Smooth muscle cell (in vitro differentiated cells): ENCODE data around the gene ABCB8. TPM values are rescaled to one million over a fixed set of nuclear protein-coding genes. Genes with fewer than 3 reads are reported as not detected.

Source experiments
- DNase-seq: peaks from one replicate; lab custom pipeline; 2025; ENCODE audit not compliant: unreplicated experiment; lab: John Stamatoyannopoulos, UW
- H2AFZ ChIP-seq: fragments of 200-600 bp; sonication (generic); 2 replicates; pipeline ENCODE4 v1.6.0; 2016; ENCODE audit warnings: antibody characterized with exemption, low read depth, mild to moderate bottlenecking
- H3F3A ChIP-seq: fragments of 200-600 bp; sonication (generic); 2 replicates; pipeline ENCODE4 v1.6.0; 2017; ENCODE audit warnings: antibody characterized with exemption, low read depth
- H3K27ac ChIP-seq: fragments of 200-600 bp; sonication (generic); 2 replicates; pipeline ENCODE4 v1.5.1; 2016; ENCODE audit warnings: low read depth, mild to moderate bottlenecking
- H3K27me3 ChIP-seq: fragments of 200-600 bp; sonication (generic); 2 replicates; pipeline ENCODE4 v1.6.1; 2016; ENCODE audit warnings: low read depth, mild to moderate bottlenecking
- H3K36me3 ChIP-seq: fragments of 200-600 bp; sonication (generic); 2 replicates; pipeline ENCODE4 v1.5.1; 2016; ENCODE audit warnings: low read depth
- H3K4me1 ChIP-seq: fragments of 200-600 bp; sonication (generic); 2 replicates; pipeline ENCODE4 v1.5.1; 2016; ENCODE audit warnings: low read depth
- H3K4me2 ChIP-seq: fragments of 200-600 bp; sonication (generic); 2 replicates; pipeline ENCODE4 v1.6.0; 2016; ENCODE audit warnings: mild to moderate bottlenecking
- H3K4me3 ChIP-seq: fragments of 200-600 bp; sonication (generic); 2 replicates; pipeline ENCODE4 v1.5.1; 2016; ENCODE audit warnings: mild to moderate bottlenecking
- H3K79me2 ChIP-seq: fragments of 200-600 bp; sonication (generic); 2 replicates; pipeline ENCODE4 v1.6.0; 2016; ENCODE audit warnings: low read depth, mild to moderate bottlenecking
- H3K9ac ChIP-seq: fragments of 200-600 bp; sonication (generic); 2 replicates; pipeline ENCODE4 v1.6.0; 2016; ENCODE audit warnings: low read depth
- H3K9me3 ChIP-seq: fragments of 200-600 bp; sonication (generic); replicated peaks from 2 replicates; pipeline ENCODE4 v1.5.1; 2016; ENCODE audit warnings: low read depth
- H4K20me1 ChIP-seq: fragments of 200-600 bp; sonication (generic); 2 replicates; pipeline ENCODE4 v1.6.0; 2016; ENCODE audit warnings: low read depth
- WGBS: methylation state at CpG from one replicate; pipeline ENCODE4 v1.1.7; 2016; ENCODE audit warnings: low lambda C conversion rate; 5-methylcytosine and 5-hydroxymethylcytosine counted together
- polyA plus RNA-seq: library from polyadenylated mRNA; unstranded; fragments of >200 nt; fragmentation: Nextera tagmentation; extraction: Ambion mirVana; gene quantifications from 2 replicates; pipeline ENCODE4 v1.2.1, GENCODE V29; 2016
- total RNA-seq: library from RNA; depleted of rRNA; stranded (reverse); fragments of >200 nt; gene quantifications from 2 replicates; pipeline ENCODE4 v1.2.3, GENCODE V29; 2014
- TF ChIP-seq, protein P1 (sequence below): fragments of 200-600 bp; sonication (generic); IDR thresholded peaks from 2 replicates; pipeline ENCODE4 v1.5.1; 2017; ENCODE audit warnings: borderline replicate concordance, mild to moderate bottlenecking, antibody characterized with exemption; ENCODE audit not compliant: insufficient read depth, poor library complexity, severe bottlenecking

Gene ABCB8
- total and polyA plus RNA-seq, 2 experiments from 2014 or later: 23.4 to 24.2 TPM

DNA sequence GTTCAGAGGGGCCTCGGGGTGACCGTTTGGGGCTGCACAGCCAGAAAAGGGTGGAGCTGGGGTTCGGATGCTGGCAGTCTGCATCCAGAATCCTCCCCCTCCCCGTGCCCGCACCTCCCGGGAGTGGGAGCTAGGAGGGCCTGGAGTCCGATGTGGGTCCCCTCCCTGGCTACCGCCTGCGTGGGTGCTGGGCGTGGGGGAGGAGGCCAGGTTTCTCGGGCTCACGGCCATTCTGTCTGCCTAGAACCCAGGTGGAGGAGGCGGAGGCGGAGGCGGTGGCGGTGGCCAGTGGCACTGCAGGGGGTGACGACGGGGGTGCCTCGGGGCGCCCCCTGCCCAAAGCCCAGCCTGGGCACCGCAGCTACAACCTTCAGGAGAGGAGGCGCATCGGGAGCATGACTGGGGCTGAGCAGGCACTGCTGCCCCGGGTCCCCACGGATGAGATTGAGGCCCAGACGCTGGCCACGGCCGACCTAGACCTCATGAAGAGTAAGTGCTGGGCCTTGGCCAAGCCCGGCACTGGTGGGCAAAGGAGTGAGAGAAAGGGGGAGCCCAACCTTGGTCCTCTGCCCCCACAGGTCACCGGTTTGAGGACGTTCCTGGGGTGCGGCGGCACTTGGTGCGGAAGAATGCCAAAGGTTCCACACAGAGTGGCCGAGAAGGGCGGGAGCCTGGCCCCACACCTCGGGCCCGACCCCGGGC is 38.2 kb downstream of the ABCB8 start:
- no peaks in the 10 kb centered on the region for H3K9me3 ChIP-seq
- DNase-seq: no peak
- TF ChIP-seq, protein P1, sequence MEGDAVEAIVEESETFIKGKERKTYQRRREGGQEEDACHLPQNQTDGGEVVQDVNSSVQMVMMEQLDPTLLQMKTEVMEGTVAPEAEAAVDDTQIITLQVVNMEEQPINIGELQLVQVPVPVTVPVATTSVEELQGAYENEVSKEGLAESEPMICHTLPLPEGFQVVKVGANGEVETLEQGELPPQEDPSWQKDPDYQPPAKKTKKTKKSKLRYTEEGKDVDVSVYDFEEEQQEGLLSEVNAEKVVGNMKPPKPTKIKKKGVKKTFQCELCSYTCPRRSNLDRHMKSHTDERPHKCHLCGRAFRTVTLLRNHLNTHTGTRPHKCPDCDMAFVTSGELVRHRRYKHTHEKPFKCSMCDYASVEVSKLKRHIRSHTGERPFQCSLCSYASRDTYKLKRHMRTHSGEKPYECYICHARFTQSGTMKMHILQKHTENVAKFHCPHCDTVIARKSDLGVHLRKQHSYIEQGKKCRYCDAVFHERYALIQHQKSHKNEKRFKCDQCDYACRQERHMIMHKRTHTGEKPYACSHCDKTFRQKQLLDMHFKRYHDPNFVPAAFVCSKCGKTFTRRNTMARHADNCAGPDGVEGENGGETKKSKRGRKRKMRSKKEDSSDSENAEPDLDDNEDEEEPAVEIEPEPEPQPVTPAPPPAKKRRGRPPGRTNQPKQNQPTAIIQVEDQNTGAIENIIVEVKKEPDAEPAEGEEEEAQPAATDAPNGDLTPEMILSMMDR: no peak
- peaks cover 81% of the 10 kb centered on the region for H4K20me1 ChIP-seq
- no peak overlapping the region for H3K4me2 ChIP-seq
- H3F3A ChIP-seq: peaks cover 9% of the 10 kb centered on the region
- 95% methylated on average over 26 of the region's 39 CpGs for WGBS
- H3K4me3 ChIP-seq: no peak overlapping the region
- peaks cover 8% of the 10 kb centered on the region for H3K79me2 ChIP-seq
- no peak overlapping the region for H2AFZ ChIP-seq
- H3K27ac ChIP-seq: no peak overlapping the region
- no peak overlapping the region for H3K9ac ChIP-seq
- H3K27me3 ChIP-seq: no peaks in the 10 kb centered on the region
- peaks cover 14% of the 10 kb centered on the region for H3K4me1 ChIP-seq
- H3K36me3 ChIP-seq: no peaks in the 10 kb centered on the region

DNA sequence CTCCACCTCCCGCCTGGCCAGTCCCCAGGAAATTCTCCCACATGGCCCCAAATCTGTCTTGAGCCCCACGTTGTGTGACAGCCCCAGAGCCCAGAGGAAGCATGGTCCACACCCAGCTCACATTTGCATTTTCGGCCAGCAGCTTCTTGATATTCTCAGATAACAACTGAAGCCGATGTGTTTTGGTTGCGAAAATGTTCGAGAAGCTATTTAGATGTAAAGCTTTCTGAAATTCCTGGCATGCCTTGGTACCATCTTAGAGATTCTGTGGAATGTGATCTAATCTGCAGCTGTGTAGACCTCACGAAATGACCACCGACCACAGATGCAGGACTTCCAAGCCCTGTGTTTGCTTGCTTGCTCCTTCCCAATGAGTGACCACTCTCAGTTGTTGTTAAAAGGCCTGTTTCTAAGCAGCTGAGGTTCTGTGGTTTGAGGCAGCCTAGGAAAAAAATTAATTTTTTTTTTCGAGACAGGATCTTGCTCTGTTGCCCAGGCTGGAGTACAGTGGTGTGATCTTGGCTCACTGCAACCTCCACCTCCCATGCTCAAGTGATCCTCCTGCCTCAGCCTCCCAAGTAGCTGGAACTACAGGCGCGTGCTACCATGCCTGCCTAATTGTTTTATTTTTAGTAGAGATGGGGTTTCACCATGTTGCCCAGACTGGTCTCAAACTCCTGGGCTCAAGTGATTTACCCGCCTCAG is 40.0 kb downstream of the ABCB8 start:
- 53% methylated on average over 11 of the region's 12 CpGs for WGBS
- H3K4me3 ChIP-seq: no peak overlapping the region
- H3K36me3 ChIP-seq: no peaks in the 10 kb centered on the region
- TF ChIP-seq, protein P1: no peak
- no peak overlapping the region for H3K4me2 ChIP-seq
- H4K20me1 ChIP-seq: peaks cover 64% of the 10 kb centered on the region
- no peaks in the 10 kb centered on the region for H3K27me3 ChIP-seq
- H3K27ac ChIP-seq: peak overlapping the region; percentile 19
- H3K4me1 ChIP-seq: no peaks in the 10 kb centered on the region
- H3K79me2 ChIP-seq: peaks cover 8% of the 10 kb centered on the region
- DNase-seq: no peak
- H3F3A ChIP-seq: no peaks in the 10 kb centered on the region
- no peak overlapping the region for H3K9ac ChIP-seq
- no peaks in the 10 kb centered on the region for H3K9me3 ChIP-seq
- no peak overlapping the region for H2AFZ ChIP-seq

DNA sequence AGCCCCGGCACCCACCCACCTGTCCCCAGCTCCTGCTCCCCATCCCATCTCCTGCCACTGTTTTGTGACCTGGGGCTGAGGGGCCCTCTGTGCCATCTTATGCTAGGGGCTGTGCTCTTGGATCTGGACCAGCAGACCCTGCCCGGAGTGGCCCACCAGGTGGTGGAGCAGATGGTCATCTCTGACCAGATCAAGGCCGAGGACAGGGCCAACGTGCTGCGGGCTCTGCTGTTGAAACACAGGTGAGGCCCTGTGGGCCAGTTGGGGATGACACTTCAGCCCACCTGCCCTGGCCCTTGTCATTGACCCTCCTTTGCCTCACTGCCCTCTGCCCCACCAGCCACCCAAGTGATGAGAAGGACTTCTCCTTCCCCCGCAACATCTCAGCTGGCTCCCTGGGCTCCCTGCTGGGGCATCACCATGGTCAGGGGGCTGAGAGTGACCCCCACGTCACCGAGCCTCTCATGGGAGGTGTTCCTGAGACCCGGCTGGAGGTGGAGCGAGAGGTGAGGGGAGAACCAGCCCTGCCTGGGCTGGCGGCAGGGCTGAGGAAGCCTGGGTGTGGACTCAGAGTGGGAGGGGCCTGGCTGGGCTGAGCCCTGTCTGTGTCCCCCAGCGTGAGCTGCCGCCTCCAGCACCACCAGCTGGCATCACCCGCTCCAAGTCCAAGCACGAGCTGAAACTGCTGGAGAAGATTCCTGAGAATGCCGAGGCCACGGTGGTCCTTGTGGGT is 41.8 kb downstream of the ABCB8 start:
- WGBS: 96% methylated on average over 17 of the region's 17 CpGs
- TF ChIP-seq, protein P1: no peak
- Histone ChIP-seq H3F3A (no peaks in the 10 kb centered on the region), H3K4me2 (no peak overlapping the region), H3K27ac (no peak overlapping the region), H2AFZ (no peak overlapping the region), H3K9ac (no peak overlapping the region), H3K9me3 (no peaks in the 10 kb centered on the region), H3K79me2 (no peaks in the 10 kb centered on the region), H3K4me1 (no peaks in the 10 kb centered on the region), H3K36me3 (no peaks in the 10 kb centered on the region), H3K4me3 (no peak overlapping the region), H4K20me1 (peaks cover 46% of the 10 kb centered on the region), H3K27me3 (no peaks in the 10 kb centered on the region)
- no peak for DNase-seq
